Neural cell (in vitro differentiated cells): ENCODE results near the gene RAB44. TPM values are rescaled to one million over a fixed set of nuclear protein-coding genes. Genes with fewer than 3 reads are reported as not detected.

Experiments used
- H2AFZ ChIP-seq: fragments of 200-600, 300-800 bp; sonication (generic), shearing (Covaris generic); 2 replicates; pipeline ENCODE4 v1.6.0; 2014; ENCODE audit warnings: low read depth, mild to moderate bottlenecking, antibody characterized with exemption, low read length, moderate library complexity
- H3F3A ChIP-seq: fragments of 200-600 bp; shearing (Covaris generic); 2 replicates; pipeline ENCODE4 v1.6.1; 2016; ENCODE audit warnings: mild to moderate bottlenecking, moderate library complexity, mixed read lengths, antibody characterized with exemption, low read length; ENCODE audit not compliant: insufficient read depth, poor library complexity, severe bottlenecking
- H3K27ac ChIP-seq: fragments of 200-600, 300-800 bp; sonication (generic), shearing (Covaris generic); 2 replicates; pipeline ENCODE4 v1.5.1; 2014; ENCODE audit warnings: mild to moderate bottlenecking, low read length, moderate library complexity
- H3K27me3 ChIP-seq: fragments of 300-800, 200-600 bp; sonication (generic), shearing (Covaris generic); 2 replicates; pipeline ENCODE4 v1.6.0; 2014; ENCODE audit warnings: mild to moderate bottlenecking, low read depth, low read length, moderate library complexity; ENCODE audit not compliant: insufficient read depth
- H3K36me3 ChIP-seq: fragments of 300-800, 200-600 bp; sonication (generic), shearing (Covaris generic); 2 replicates; pipeline ENCODE4 v1.5.1; 2014; ENCODE audit warnings: mild to moderate bottlenecking, antibody characterized with exemption, low read length, moderate library complexity; ENCODE audit not compliant: insufficient read depth
- H3K4me2 ChIP-seq: fragments of 300-800, 200-600 bp; sonication (generic), shearing (Covaris generic); 2 replicates; pipeline ENCODE4 v1.6.0; 2014; ENCODE audit warnings: mild to moderate bottlenecking, low read length
- H3K4me3 ChIP-seq: fragments of 300-800, 200-600 bp; sonication (generic), shearing (Covaris generic); 2 replicates; pipeline ENCODE4 v1.5.1; 2014; ENCODE audit warnings: mild to moderate bottlenecking, low read length, moderate library complexity
- H3K79me2 ChIP-seq: fragments of 200-600 bp; shearing (Covaris generic); replicated peaks from 2 replicates; pipeline ENCODE4 v1.6.0; 2014; ENCODE audit warnings: mild to moderate bottlenecking, low read length, moderate library complexity; ENCODE audit not compliant: insufficient read depth
- H3K9ac ChIP-seq: fragments of 300-800, 200-600 bp; sonication (generic), shearing (Covaris generic); 2 replicates; pipeline ENCODE4 v1.6.1; 2016; ENCODE audit warnings: mild to moderate bottlenecking, low read length, mixed read lengths
- H3K9me2 ChIP-seq: fragments of 200-600 bp; shearing (Covaris generic); 2 replicates; pipeline ENCODE4 v1.6.1; 2016; ENCODE audit warnings: mild to moderate bottlenecking, low read length, mixed read lengths; ENCODE audit not compliant: insufficient read depth
- H3K9me3 ChIP-seq: fragments of 200-600, 300-800 bp; sonication (generic), shearing (Covaris generic); 2 replicates; pipeline ENCODE4 v1.6.1; 2016; ENCODE audit warnings: mild to moderate bottlenecking, mixed run types, low read length, moderate library complexity, mixed read lengths
- H4K20me1 ChIP-seq: fragments of 200-600 bp; shearing (Covaris generic); 2 replicates; pipeline ENCODE4 v1.6.1; 2016; ENCODE audit warnings: mild to moderate bottlenecking, mixed run types; ENCODE audit not compliant: insufficient read depth
- CTCF ChIP-seq: fragments of 450-650 bp; IDR thresholded peaks from 2 replicates; pipeline ENCODE4 v1.5.1; 2014; ENCODE audit warnings: antibody characterized with exemption, mild to moderate bottlenecking, moderate library complexity; ENCODE audit not compliant: poor library complexity, severe bottlenecking
- EP300 ChIP-seq: fragments of 450-650 bp; conservative IDR thresholded peaks from 2 replicates; pipeline ENCODE4 v1.6.1; 2014; ENCODE audit warnings: antibody characterized with exemption, mild to moderate bottlenecking, moderate library complexity; ENCODE audit not compliant: poor library complexity, severe bottlenecking
- EZH2 ChIP-seq: fragments of 200-600, 300-800 bp; shearing (Covaris generic), sonication (generic); IDR thresholded peaks from 2 replicates; pipeline ENCODE4 v1.6.1; 2014; ENCODE audit warnings: antibody characterized with exemption, low read length, borderline replicate concordance, mild to moderate bottlenecking; ENCODE audit not compliant: insufficient read depth, poor library complexity, severe bottlenecking
- MXI1 ChIP-seq: fragments of 450-650 bp; conservative IDR thresholded peaks from 2 replicates; pipeline ENCODE4 v1.6.1; 2014; ENCODE audit warnings: antibody characterized with exemption, mild to moderate bottlenecking; ENCODE audit not compliant: poor library complexity, severe bottlenecking
- POLR2AphosphoS5 ChIP-seq: IDR thresholded peaks from 2 replicates; pipeline ENCODE4 v1.6.1; 2012
- RAD21 ChIP-seq: fragments of 450-650 bp; conservative IDR thresholded peaks from 2 replicates; pipeline ENCODE4 v1.6.1; 2014; ENCODE audit warnings: antibody characterized with exemption, mild to moderate bottlenecking, moderate library complexity
- REST ChIP-seq: IDR thresholded peaks from 2 replicates; pipeline ENCODE4 v1.6.1; 2012; ENCODE audit warnings: borderline replicate concordance
- SMC3 ChIP-seq: fragments of 450-650 bp; conservative IDR thresholded peaks from 2 replicates; pipeline ENCODE4 v1.6.1; 2014; ENCODE audit warnings: antibody characterized with exemption, mild to moderate bottlenecking, moderate library complexity; ENCODE audit not compliant: poor library complexity
- TAF1 ChIP-seq: IDR thresholded peaks from 2 replicates; pipeline ENCODE4 v1.6.1; 2012; ENCODE audit warnings: low read depth
- polyA plus RNA-seq: library from polyadenylated mRNA; depleted of rRNA; stranded (reverse); fragments of >200 nt; gene quantifications from 2 replicates; pipeline ENCODE4 v1.2.3, GENCODE V29; 2014

Gene RAB44
- polyA plus RNA-seq, 1 donor from 2014 or later = not detected

GRCh38 chr6:36743538-36744303 lies 46.1 kb downstream of the RAB44 start:
- no peaks in the 10 kb centered on the region for H3F3A ChIP-seq
- TF ChIP-seq RAD21 = no peak
- H3K36me3 ChIP-seq = no peaks in the 10 kb centered on the region
- H3K9ac ChIP-seq = no peak overlapping the region
- no peaks in the 10 kb centered on the region for H3K9me2 ChIP-seq
- no peaks in the 10 kb centered on the region for H3K79me2 ChIP-seq
- no peak overlapping the region for H2AFZ ChIP-seq
- no peak overlapping the region for H3K4me2 ChIP-seq
- no peak overlapping the region for H3K27ac ChIP-seq
- no peak overlapping the region for H3K4me3 ChIP-seq
- no peaks in the 10 kb centered on the region for H3K9me3 ChIP-seq
- H4K20me1 ChIP-seq = no peaks in the 10 kb centered on the region
- H3K27me3 ChIP-seq = no peaks in the 10 kb centered on the region

GRCh38 chr6:36744304-36744673 lies 46.7 kb downstream of the RAB44 start:
- H2AFZ ChIP-seq = no peak overlapping the region
- no peaks in the 10 kb centered on the region for H3K9me2 ChIP-seq
- no peaks in the 10 kb centered on the region for H3K36me3 ChIP-seq
- no peak for TF ChIP-seq POLR2AphosphoS5
- H3K27ac ChIP-seq = no peak overlapping the region
- no peaks in the 10 kb centered on the region for H3K27me3 ChIP-seq
- H3K9me3 ChIP-seq = no peaks in the 10 kb centered on the region
- no peaks in the 10 kb centered on the region for H3K79me2 ChIP-seq
- H3K9ac ChIP-seq = no peak overlapping the region
- H4K20me1 ChIP-seq = no peaks in the 10 kb centered on the region
- H3F3A ChIP-seq = no peaks in the 10 kb centered on the region
- H3K4me3 ChIP-seq = no peak overlapping the region
- H3K4me2 ChIP-seq = no peak overlapping the region

- H3K79me2 ChIP-seq = no peaks in the 10 kb centered on the region
- no peak overlapping the region for H3K27ac ChIP-seq
- no peaks in the 10 kb centered on the region for H3K36me3 ChIP-seq
- no peak overlapping the region for H2AFZ ChIP-seq
- H3K27me3 ChIP-seq = no peaks in the 10 kb centered on the region
- H4K20me1 ChIP-seq = no peaks in the 10 kb centered on the region
- no peak overlapping the region for H3K4me2 ChIP-seq
- no peaks in the 10 kb centered on the region for H3K9me2 ChIP-seq
- no peak overlapping the region for H3K9ac ChIP-seq
- H3K9me3 ChIP-seq = no peaks in the 10 kb centered on the region
- H3F3A ChIP-seq = no peaks in the 10 kb centered on the region
- H3K4me3 ChIP-seq = no peak overlapping the region
- TF ChIP-seq EP300 = no peak
- no peak for TF ChIP-seq EZH2
- TF ChIP-seq REST = no peak
- TF ChIP-seq POLR2AphosphoS5 = no peak
- no peak for TF ChIP-seq RAD21
- TF ChIP-seq SMC3 = no peak
- TF ChIP-seq MXI1 = no peak
- no peak for TF ChIP-seq CTCF
- TF ChIP-seq TAF1 = no peak
Observed at GRCh38 chr6:36745283-36745682, 47.7 kb downstream of the RAB44 start.
